HEK293 (cell line): ENCODE data around the gene CTSH.

Source experiments
- HOXA7 ChIP-seq: sonication (generic); formaldehyde crosslinking; IDR thresholded peaks from 2 replicates; pipeline ENCODE4 v1.8.1; 2022; ENCODE audit warnings: missing genetic modification reagents, borderline replicate concordance
- YY1 ChIP-seq: fragments of 450-650 bp; formaldehyde crosslinking; IDR thresholded peaks from 2 replicates; pipeline ENCODE4 v1.5.1; 2018; ENCODE audit warnings: missing biosample characterization, missing genetic modification characterization
- TF ChIP-seq, protein P1 (sequence below): fragments of 450-650 bp; formaldehyde crosslinking; IDR thresholded peaks from 2 replicates; pipeline ENCODE4 v1.5.1; 2016; ENCODE audit warnings: missing biosample characterization, missing genetic modification characterization
- TF ChIP-seq, protein P2 (sequence below): IDR thresholded peaks from 2 replicates; pipeline ENCODE4 v1.6.1; 2011; ENCODE audit warnings: mild to moderate bottlenecking, low read depth, low read length, borderline replicate concordance
- TF ChIP-seq, protein P3 (sequence below): fragments of 450-650 bp; formaldehyde crosslinking; IDR thresholded peaks from 2 replicates; pipeline ENCODE4 v1.5.1; 2017; ENCODE audit warnings: missing biosample characterization, missing genetic modification characterization
- TF ChIP-seq, protein P4 (sequence below): fragments of 450-650 bp; formaldehyde crosslinking; IDR thresholded peaks from 2 replicates; pipeline ENCODE4 v1.5.1; 2017; ENCODE audit warnings: missing biosample characterization, missing genetic modification characterization
- TF ChIP-seq, protein P5 (sequence below): fragments of 450-650 bp; formaldehyde crosslinking; conservative IDR thresholded peaks from 2 replicates; pipeline ENCODE4 v1.5.1; 2016; ENCODE audit warnings: low read depth, missing biosample characterization, missing genetic modification characterization

DNA sequence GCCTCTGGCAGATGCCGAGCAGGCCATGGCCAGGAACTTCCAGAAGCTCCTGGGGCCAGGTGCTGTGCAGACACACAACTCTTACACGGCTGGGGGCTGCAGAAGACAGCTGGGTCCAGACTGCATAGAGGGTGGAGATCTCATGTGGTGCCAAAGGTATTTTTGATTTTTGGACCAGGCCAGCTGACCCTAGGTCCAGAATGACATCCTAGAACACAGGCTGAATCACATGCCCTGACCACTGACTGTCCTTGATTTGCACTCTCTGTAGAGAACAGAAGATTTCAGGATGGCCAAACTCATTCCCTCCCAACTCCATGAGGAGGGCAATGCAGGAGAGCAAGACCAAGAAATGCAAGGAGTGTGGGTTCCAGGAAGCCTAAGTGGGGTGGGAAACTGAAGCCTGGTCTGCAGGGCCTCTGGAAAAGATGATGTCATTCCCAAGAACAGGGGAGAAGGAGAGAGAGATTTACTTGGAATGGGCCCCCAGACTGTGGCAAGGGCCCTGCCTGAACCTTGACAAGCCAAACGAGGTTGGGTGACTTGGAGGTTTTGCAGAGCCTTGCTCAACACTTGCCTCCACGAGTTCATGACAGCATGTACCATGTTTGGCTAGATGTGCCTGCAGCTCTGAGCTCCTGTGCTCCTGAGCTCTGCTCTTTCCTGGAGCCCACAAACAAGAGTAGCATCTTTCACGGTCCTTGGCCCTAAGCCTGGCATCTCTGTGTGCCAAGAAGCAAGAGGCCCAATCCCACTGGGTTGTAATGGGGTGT lies 38.5 kb upstream of the CTSH start:
- no peak for TF ChIP-seq HOXA7 (CRISPR knock-in tag)
- TF ChIP-seq, protein P1, sequence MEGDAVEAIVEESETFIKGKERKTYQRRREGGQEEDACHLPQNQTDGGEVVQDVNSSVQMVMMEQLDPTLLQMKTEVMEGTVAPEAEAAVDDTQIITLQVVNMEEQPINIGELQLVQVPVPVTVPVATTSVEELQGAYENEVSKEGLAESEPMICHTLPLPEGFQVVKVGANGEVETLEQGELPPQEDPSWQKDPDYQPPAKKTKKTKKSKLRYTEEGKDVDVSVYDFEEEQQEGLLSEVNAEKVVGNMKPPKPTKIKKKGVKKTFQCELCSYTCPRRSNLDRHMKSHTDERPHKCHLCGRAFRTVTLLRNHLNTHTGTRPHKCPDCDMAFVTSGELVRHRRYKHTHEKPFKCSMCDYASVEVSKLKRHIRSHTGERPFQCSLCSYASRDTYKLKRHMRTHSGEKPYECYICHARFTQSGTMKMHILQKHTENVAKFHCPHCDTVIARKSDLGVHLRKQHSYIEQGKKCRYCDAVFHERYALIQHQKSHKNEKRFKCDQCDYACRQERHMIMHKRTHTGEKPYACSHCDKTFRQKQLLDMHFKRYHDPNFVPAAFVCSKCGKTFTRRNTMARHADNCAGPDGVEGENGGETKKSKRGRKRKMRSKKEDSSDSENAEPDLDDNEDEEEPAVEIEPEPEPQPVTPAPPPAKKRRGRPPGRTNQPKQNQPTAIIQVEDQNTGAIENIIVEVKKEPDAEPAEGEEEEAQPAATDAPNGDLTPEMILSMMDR (tag by site-specific recombination): no peak
- TF ChIP-seq YY1 (tag by site-specific recombination): no peak
- TF ChIP-seq, protein P2, sequence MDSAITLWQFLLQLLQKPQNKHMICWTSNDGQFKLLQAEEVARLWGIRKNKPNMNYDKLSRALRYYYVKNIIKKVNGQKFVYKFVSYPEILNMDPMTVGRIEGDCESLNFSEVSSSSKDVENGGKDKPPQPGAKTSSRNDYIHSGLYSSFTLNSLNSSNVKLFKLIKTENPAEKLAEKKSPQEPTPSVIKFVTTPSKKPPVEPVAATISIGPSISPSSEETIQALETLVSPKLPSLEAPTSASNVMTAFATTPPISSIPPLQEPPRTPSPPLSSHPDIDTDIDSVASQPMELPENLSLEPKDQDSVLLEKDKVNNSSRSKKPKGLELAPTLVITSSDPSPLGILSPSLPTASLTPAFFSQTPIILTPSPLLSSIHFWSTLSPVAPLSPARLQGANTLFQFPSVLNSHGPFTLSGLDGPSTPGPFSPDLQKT: no peak
- TF ChIP-seq, protein P3, sequence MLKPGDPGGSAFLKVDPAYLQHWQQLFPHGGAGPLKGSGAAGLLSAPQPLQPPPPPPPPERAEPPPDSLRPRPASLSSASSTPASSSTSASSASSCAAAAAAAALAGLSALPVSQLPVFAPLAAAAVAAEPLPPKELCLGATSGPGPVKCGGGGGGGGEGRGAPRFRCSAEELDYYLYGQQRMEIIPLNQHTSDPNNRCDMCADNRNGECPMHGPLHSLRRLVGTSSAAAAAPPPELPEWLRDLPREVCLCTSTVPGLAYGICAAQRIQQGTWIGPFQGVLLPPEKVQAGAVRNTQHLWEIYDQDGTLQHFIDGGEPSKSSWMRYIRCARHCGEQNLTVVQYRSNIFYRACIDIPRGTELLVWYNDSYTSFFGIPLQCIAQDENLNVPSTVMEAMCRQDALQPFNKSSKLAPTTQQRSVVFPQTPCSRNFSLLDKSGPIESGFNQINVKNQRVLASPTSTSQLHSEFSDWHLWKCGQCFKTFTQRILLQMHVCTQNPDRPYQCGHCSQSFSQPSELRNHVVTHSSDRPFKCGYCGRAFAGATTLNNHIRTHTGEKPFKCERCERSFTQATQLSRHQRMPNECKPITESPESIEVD (tag by site-specific recombination): no peak
- TF ChIP-seq, protein P4, sequence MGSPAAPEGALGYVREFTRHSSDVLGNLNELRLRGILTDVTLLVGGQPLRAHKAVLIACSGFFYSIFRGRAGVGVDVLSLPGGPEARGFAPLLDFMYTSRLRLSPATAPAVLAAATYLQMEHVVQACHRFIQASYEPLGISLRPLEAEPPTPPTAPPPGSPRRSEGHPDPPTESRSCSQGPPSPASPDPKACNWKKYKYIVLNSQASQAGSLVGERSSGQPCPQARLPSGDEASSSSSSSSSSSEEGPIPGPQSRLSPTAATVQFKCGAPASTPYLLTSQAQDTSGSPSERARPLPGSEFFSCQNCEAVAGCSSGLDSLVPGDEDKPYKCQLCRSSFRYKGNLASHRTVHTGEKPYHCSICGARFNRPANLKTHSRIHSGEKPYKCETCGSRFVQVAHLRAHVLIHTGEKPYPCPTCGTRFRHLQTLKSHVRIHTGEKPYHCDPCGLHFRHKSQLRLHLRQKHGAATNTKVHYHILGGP (tag by site-specific recombination): no peak
- TF ChIP-seq, protein P5, sequence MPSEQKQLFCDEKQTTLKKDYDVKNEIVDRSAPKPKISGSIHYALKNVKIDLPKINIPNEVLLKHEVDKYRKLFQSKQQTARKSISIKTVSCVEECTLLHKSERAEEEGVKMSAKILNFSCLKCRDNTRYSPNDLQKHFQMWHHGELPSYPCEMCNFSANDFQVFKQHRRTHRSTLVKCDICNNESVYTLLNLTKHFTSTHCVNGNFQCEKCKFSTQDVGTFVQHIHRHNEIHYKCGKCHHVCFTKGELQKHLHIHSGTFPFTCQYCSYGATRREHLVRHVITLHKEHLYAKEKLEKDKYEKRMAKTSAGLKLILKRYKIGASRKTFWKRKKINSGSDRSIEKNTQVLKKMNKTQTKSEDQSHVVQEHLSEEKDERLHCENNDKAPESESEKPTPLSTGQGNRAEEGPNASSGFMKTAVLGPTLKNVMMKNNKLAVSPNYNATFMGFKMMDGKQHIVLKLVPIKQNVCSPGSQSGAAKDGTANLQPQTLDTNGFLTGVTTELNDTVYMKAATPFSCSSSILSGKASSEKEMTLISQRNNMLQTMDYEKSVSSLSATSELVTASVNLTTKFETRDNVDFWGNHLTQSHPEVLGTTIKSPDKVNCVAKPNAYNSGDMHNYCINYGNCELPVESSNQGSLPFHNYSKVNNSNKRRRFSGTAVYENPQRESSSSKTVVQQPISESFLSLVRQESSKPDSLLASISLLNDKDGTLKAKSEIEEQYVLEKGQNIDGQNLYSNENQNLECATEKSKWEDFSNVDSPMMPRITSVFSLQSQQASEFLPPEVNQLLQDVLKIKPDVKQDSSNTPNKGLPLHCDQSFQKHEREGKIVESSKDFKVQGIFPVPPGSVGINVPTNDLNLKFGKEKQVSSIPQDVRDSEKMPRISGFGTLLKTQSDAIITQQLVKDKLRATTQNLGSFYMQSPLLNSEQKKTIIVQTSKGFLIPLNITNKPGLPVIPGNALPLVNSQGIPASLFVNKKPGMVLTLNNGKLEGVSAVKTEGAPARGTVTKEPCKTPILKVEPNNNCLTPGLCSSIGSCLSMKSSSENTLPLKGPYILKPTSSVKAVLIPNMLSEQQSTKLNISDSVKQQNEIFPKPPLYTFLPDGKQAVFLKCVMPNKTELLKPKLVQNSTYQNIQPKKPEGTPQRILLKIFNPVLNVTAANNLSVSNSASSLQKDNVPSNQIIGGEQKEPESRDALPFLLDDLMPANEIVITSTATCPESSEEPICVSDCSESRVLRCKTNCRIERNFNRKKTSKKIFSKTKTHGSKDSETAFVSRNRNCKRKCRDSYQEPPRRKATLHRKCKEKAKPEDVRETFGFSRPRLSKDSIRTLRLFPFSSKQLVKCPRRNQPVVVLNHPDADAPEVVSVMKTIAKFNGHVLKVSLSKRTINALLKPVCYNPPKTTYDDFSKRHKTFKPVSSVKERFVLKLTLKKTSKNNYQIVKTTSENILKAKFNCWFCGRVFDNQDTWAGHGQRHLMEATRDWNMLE (tag by site-specific recombination): no peak
